HG03066 (cell line): Measurements from ENCODE around the gene GPR162.

ENCODE experiments used
- ATAC-seq: cut with Tn5 transposase; IDR thresholded peaks from one replicate; pipeline ENCODE4 v1.9.1; 2021; ENCODE audit warnings: low read depth; ENCODE audit not compliant: unreplicated experiment

The GPR162 gene

GRCh38 chr12:6820166-6820565 is 1.5 kb upstream of the GPR162 start:
- ATAC-seq: no peak

- no peak for ATAC-seq
Measured at GRCh38 chr12:6822426-6823135, 960 bp downstream of the GPR162 start.

- ATAC-seq: no peak
Measured at GRCh38 chr12:6823182-6824084, 1.8 kb downstream of the GPR162 start.

GRCh38 chr12:6824085-6824775 is 2.6 kb downstream of the GPR162 start:
- no peak for ATAC-seq

GRCh38 chr12:6824901-6825381 is 3.3 kb downstream of the GPR162 start:
- no peak for ATAC-seq

GRCh38 chr12:6825398-6826124 is 3.9 kb downstream of the GPR162 start:
- no peak for ATAC-seq

GRCh38 chr12:6826125-6826733 is 4.6 kb downstream of the GPR162 start:
- no peak for ATAC-seq

GRCh38 chr12:6826734-6827436 is 5.3 kb downstream of the GPR162 start:
- no peak for ATAC-seq

GRCh38 chr12:6827437-6827911 is 5.9 kb downstream of the GPR162 start:
- ATAC-seq: no peak

- ATAC-seq: no peak
Measured at GRCh38 chr12:6827982-6828780, 6.6 kb downstream of the GPR162 start, which contains the start of gene P3H3. TSS of gene P3H3 (plus strand) at chr12:6828407. CDS start at chr12:6828441, 34 bp downstream.

GRCh38 chr12:6828781-6829535 is 7.3 kb downstream of the GPR162 start:
- ATAC-seq: no peak

GRCh38 chr12:6829536-6830220 is 8.1 kb downstream of the GPR162 start:
- no peak for ATAC-seq

- ATAC-seq: no peak
Measured at GRCh38 chr12:6830286-6830890, 8.8 kb downstream of the GPR162 start.

- no peak for ATAC-seq
Measured at GRCh38 chr12:6830999-6831398, 9.4 kb downstream of the GPR162 start.

GRCh38 chr12:6831450-6831995 is 9.9 kb downstream of the GPR162 start:
- ATAC-seq: no peak

- ATAC-seq: no peak
Measured at GRCh38 chr12:6832125-6832524, 10.5 kb downstream of the GPR162 start.
